GM12873 (cell line): ENCODE results near the gene NCOA1.

ENCODE experiments used
- TF ChIP-seq, protein P1 (sequence below): IDR thresholded peaks from 2 replicates; pipeline ENCODE4 v1.5.1; 2012; ENCODE audit warnings: low read depth, mild to moderate bottlenecking, moderate library complexity, low read length, control low read depth; ENCODE audit not compliant: insufficient read depth; ENCODE audit errors: missing control alignments

Gene NCOA1

DNA sequence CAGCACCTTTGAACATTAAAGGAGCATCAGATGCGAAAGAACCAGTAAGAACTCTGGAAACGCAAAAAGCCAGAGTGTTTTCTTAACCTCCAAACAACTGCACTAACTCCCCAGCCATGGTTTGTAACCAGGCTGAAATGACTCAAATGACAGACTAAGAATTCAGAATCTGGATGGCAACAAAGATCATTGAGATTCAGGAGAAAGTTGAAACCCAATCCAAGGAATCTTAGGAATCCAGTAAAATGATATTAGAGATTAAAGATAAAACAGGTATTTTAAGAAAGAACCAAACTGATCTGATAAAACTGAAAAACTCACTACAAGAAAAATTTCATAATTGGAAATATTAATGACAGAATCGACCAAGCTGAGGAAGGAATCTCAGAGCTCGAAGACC lies 185.4 kb downstream of the NCOA1 start:
- TF ChIP-seq, protein P1, sequence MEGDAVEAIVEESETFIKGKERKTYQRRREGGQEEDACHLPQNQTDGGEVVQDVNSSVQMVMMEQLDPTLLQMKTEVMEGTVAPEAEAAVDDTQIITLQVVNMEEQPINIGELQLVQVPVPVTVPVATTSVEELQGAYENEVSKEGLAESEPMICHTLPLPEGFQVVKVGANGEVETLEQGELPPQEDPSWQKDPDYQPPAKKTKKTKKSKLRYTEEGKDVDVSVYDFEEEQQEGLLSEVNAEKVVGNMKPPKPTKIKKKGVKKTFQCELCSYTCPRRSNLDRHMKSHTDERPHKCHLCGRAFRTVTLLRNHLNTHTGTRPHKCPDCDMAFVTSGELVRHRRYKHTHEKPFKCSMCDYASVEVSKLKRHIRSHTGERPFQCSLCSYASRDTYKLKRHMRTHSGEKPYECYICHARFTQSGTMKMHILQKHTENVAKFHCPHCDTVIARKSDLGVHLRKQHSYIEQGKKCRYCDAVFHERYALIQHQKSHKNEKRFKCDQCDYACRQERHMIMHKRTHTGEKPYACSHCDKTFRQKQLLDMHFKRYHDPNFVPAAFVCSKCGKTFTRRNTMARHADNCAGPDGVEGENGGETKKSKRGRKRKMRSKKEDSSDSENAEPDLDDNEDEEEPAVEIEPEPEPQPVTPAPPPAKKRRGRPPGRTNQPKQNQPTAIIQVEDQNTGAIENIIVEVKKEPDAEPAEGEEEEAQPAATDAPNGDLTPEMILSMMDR: no peak

GRCh38 chr2:24680196-24680595 lies 189.1 kb downstream of the NCOA1 start:
- TF ChIP-seq, protein P1: no peak

- TF ChIP-seq, protein P1: no peak
These were observed 191.2 kb downstream of the NCOA1 start for GRCh38 chr2:24682304-24682703.

- TF ChIP-seq, protein P1: no peak
These were observed 192.4 kb downstream of the NCOA1 start for GRCh38 chr2:24683408-24683807.

- TF ChIP-seq, protein P1: no peak
These were observed 199.5 kb downstream of the NCOA1 start for GRCh38 chr2:24690524-24690923.

DNA sequence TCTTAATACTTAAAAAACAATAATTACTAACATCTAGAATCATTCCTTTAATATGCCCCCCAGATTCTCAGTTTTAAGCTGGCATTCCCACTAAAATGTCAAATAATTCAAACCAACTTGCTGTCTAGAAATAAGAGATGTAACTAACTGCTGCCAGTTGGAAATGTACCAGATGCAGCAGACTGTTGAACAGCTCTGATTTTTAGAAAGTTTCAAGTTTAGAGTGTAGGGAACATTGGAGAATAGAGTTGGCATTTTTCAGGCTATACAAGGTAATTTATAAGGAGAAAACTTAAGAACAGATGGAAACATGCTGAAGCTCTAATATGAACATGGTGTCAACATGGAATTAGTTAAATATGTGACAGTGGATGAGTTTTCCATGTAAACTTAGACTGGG lies 200.8 kb downstream of the NCOA1 start:
- TF ChIP-seq, protein P1: no peak

DNA sequence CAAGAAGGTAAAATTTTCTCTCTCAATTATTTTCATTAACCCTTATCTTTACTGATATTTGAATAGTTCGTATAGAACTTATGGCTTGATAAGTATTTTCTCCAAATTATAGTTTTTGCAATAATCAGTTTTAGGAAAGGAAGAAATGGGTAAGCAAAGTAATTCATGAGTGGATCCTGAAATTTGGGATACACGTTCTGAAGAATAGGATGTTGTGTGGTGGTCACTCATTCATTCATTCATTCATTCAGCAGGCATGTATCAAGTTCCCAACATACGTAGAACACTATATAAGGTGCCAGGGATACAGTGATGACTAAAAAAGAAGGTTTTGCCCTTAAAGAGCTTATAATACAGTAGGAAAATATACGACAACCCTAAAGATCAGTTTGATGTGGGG lies 206.7 kb downstream of the NCOA1 start:
- TF ChIP-seq, protein P1: no peak
